Lower lobe of right lung (tissue), 2 donors: Measurements from ENCODE around the gene POMT1. TPM values are rescaled to one million over a fixed set of nuclear protein-coding genes. Genes with fewer than 3 reads are reported as not detected.

Experiments
- ATAC-seq, 2 donors: fragments of 200-7000 bp; cut with Tn5 transposase; one replicate each; pipeline ENCODE4 v1.9.1; 2020 to 2022; ENCODE audit warnings: mild to moderate bottlenecking in 2 of 2, moderate library complexity in 2 of 2
- DNase-seq: peaks from one replicate; pipeline ENCODE4 v3.0.0-alpha.2; 2020
- H3K27ac ChIP-seq: fragments of 200-600 bp; one replicate; pipeline ENCODE4 v1.8.0; 2022
- H3K27me3 ChIP-seq: fragments of 200-600 bp; one replicate; pipeline ENCODE4 v1.8.0; 2022; ENCODE audit warnings: low read depth
- H3K36me3 ChIP-seq: fragments of 200-600 bp; one replicate; pipeline ENCODE4 v1.8.0; 2022; ENCODE audit warnings: mild to moderate bottlenecking
- H3K4me1 ChIP-seq: fragments of 200-600 bp; one replicate; pipeline ENCODE4 v1.8.0; 2022
- H3K4me3 ChIP-seq: fragments of 200-600 bp; one replicate; pipeline ENCODE4 v1.8.0; 2022; ENCODE audit warnings: mild to moderate bottlenecking
- H3K9me3 ChIP-seq: fragments of 200-600 bp; one replicate; pipeline ENCODE4 v1.8.0; 2022
- CTCF ChIP-seq: fragments of 200-600 bp; IDR thresholded peaks from one replicate; pipeline ENCODE4 v1.8.0; 2022; ENCODE audit warnings: antibody characterized with exemption, mild to moderate bottlenecking
- intact Hi-C: fragments of 100-400 bp; cut with DNase I; formaldehyde crosslinking; loops from one replicate; pipeline ENCODE4 v1.11.0; 2022
- total RNA-seq: library from RNA; stranded (reverse); fragmentation: NEBNext Ultra II Directional; extraction: Animal tissue kit (Norgen Biotek cat#: 25700); gene quantifications from one replicate; pipeline ENCODE4 v1.2.1, GENCODE V29; 2021
- donor health status: DM: no; HTN: yes; CAD: no; lungs with severe emphysema.

Gene POMT1
- total RNA-seq, 1 donor from 2014 or later = 25.9 TPM

- TF ChIP-seq CTCF = no peak
- ATAC-seq = no peak
- Histone ChIP-seq H3K9me3 (no peaks in the 10 kb centered on the region), H3K36me3 (peaks cover 100% of the 10 kb centered on the region), H3K4me3 (no peak overlapping the region), H3K27ac (no peak overlapping the region), H3K27me3 (no peaks in the 10 kb centered on the region), H3K4me1 (no peaks in the 10 kb centered on the region)
- intact Hi-C loops = no loop called here
- no peak for DNase-seq
Measured at GRCh38 chr9:131523086-131523388, 20.3 kb downstream of the POMT1 start.

GRCh38 chr9:131523451-131524435 is 21.0 kb downstream of the POMT1 start:
- H3K36me3 ChIP-seq = peaks cover 100% of the 10 kb centered on the region
- no peak for ATAC-seq
- no peak for DNase-seq
- no peak overlapping the region for H3K4me3 ChIP-seq
- TF ChIP-seq CTCF = no peak
- no peak overlapping the region for H3K27ac ChIP-seq
- H3K9me3 ChIP-seq = no peaks in the 10 kb centered on the region
- H3K27me3 ChIP-seq = no peaks in the 10 kb centered on the region
- intact Hi-C loops = no loop called here
- H3K4me1 ChIP-seq = no peaks in the 10 kb centered on the region

- H3K4me1 ChIP-seq = peaks cover 3% of the 10 kb centered on the region
- peaks cover 100% of the 10 kb centered on the region for H3K36me3 ChIP-seq
- H3K27me3 ChIP-seq = no peaks in the 10 kb centered on the region
- no peak overlapping the region for H3K4me3 ChIP-seq
- H3K27ac ChIP-seq = no peak overlapping the region
- DNase-seq = no peak
- H3K9me3 ChIP-seq = no peaks in the 10 kb centered on the region
- TF ChIP-seq CTCF = no peak
- intact Hi-C loops = no loop called here
- no peak for ATAC-seq
Measured at GRCh38 chr9:131524665-131525315, 22.1 kb downstream of the POMT1 start.

GRCh38 chr9:131525643-131526565 is 23.2 kb downstream of the POMT1 start:
- no peak for DNase-seq
- no peak for ATAC-seq
- Histone ChIP-seq H3K9me3 (no peaks in the 10 kb centered on the region), H3K36me3 (peaks cover 91% of the 10 kb centered on the region), H3K27ac (no peak overlapping the region), H3K4me1 (peaks cover 11% of the 10 kb centered on the region), H3K4me3 (no peak overlapping the region), H3K27me3 (no peaks in the 10 kb centered on the region)
- no peak for TF ChIP-seq CTCF
- intact Hi-C loops = no loop called here

- no peak for TF ChIP-seq CTCF
- intact Hi-C loops = no loop called here
Measured at GRCh38 chr9:131528186-131528585, 25.5 kb downstream of the POMT1 start.

More at GRCh38 chr9:131528186-131528585, 25.5 kb downstream of the POMT1 start:
- H3K36me3 ChIP-seq = peaks cover 68% of the 10 kb centered on the region
- H3K27me3 ChIP-seq = no peaks in the 10 kb centered on the region
- ATAC-seq = no peak
- H3K27ac ChIP-seq = no peak overlapping the region
- H3K4me3 ChIP-seq = no peak overlapping the region
- no peaks in the 10 kb centered on the region for H3K9me3 ChIP-seq
- peaks cover 16% of the 10 kb centered on the region for H3K4me1 ChIP-seq
- no peak for DNase-seq
